ENCODE measurements around the gene C17orf58.
"Not testable (repeated sequence)": the region's sequence is repeated elsewhere in the genome, so short reads cannot be mapped to it uniquely, and the experiment has no call there.

The C17orf58 gene

DNA sequence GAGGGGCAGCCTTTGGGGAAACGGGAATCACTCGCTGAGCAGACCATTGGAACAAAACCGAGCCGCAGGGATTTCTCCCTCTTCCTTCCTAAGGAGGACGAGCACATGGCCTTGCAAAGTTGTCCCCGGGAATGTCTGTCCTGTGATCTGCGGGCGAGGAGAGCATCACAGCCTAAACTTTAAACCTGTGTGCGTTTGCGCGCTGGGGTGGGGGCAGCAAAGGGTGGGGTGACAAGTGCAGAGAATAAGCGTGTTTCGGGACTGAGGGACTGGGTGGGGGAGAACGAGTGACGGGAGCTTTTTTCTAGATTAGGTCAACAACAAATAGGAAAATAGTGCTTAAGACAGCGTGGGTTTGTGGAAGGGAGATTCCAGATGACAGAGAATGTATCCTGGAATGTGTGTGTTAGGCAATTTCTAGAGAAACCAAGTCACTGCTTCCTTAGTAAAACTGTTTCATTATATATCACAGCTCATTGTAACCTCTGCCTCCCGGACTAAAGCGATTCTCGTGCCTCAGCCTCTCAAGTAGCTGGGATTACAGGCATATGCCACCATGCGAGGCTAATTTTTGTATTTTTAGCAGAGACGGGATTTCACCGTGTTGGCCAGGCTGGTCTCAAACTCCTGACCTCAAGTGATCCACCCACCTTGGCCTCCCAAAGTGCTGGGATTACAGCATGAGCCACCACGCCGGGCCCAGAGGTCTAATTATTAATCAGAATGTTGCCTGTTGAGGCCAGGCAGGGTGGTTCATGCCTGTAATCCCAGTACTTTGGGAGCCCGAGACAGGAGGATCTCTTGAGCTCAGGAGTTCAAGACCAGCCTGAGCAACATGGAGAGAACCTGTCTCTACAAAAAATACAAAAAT is at the start of gene C17orf58:
Gene C17orf58, minus strand, starts transcription at position 169 of the 871 bp plus-strand sequence. CDS start 271 bp downstream, outside the sequence.
- not testable (repeated sequence) for DNase-seq

DNA sequence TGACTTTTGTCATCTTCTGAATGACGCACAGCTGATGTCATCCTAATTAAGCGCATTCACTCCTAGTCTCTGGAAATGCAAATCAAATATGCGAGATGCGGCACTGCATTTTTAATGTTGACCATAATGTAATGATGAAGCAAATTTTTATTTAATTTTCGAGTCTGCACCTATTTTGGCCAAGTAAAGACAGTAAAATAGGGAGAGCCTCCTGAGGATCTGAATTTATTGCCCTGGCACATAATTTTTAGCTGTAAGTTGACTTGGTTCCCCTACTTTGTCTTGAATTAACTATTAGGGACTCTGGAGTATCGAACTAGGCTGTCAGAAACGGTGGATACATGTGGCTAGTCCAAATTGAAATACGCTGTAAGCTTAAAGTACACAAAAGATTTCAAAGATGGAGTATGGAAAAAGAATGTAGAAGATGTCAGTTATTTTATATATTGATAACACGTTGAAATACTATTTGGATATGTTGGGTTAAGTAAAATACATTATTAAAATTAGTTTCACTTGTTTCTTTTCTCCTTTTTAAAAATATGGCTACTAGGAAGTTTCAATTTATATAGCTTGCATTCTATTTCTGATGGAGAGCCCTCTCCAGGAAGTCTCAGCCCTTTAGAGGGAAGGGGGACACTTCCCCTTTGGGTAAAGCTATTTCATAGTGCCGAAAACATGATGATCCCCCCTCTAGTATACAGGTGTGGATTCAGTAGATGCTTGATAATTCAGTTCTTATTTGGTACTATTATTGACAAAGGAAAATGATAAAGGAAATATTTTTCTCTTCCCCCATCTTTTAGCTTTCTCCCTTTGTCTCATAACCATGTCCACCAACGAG is 40.3 kb upstream of the C17orf58 start:
- peak; percentile 55 for DNase-seq

DNA sequence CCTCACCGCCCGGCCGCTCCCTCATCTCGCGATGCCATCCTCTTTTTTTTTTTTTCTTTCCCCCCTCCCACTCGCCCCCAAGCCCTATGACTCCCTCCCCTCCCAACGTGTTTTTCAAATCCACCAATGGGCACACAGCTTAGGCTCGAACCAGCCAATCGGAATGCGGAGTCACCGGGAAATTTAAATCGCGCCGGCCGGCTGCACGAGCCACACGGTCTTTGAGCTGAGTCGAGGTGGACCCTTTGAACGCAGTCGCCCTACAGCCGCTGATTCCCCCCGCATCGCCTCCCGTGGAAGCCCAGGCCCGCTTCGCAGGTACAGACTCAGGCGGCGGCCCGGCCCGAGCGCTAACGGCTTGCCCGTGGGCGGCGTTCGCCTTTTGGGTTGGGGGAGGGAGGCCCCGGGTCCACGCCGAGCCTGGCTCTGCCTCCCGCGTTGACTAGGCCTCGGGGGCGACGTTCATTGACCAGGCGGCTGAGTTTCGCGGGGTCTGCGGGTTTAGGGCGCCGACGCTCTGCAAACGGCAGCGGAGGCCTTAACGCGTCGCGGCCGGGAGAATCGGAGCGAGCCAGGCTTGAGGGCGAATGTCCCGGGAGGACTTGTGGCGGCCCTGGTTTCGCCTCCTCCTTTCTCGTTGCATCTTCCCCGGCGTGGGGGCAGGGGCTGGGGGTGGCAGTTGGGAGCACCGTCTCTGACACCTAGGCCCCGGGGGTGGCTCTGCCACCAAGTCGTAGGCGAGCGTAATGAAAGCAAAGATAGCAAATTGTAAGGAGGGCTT is 39.4 kb upstream of the C17orf58 start, which contains the start of gene KPNA2:
Gene KPNA2, plus strand, starts transcription at position 213 of the 781 bp plus-strand sequence. CDS start 1,398 bp downstream, outside the sequence.
- DNase-seq = peak; percentile 98

DNA sequence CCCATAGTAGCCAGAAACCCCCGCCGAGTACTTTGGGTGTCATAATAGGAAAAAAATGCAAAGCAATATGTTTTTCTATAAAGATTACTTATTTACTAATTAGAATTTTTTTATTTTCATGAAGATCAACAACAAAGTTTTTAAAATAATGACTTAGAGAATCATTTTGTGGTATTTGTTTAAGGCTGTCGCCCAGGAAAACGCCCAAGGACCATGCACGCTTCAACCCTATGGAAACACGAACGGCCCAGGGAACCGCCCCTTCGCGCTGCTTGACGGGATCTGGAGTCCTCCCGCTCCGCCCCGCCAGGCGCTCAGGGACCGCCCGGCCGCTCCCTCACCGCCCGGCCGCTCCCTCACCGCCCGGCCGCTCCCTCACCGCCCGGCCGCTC is 38.9 kb upstream of the C17orf58 start:
- DNase-seq = peak; percentile 98

DNA sequence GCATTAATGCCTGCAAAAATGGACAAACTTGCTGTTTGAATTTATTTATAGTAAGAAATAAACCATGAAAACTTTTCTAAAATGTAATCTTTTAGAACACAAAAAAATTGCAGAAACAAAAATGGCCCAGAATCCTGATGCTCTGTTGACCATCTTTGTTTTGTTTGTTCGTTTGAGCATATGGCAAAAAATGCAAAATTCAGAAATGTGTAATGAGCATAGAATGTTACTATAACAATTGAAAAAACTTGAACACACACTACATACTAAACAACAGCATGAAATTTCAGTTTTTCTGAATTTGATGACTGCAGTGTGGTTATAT is 38.1 kb upstream of the C17orf58 start:
- no peak for DNase-seq

DNA sequence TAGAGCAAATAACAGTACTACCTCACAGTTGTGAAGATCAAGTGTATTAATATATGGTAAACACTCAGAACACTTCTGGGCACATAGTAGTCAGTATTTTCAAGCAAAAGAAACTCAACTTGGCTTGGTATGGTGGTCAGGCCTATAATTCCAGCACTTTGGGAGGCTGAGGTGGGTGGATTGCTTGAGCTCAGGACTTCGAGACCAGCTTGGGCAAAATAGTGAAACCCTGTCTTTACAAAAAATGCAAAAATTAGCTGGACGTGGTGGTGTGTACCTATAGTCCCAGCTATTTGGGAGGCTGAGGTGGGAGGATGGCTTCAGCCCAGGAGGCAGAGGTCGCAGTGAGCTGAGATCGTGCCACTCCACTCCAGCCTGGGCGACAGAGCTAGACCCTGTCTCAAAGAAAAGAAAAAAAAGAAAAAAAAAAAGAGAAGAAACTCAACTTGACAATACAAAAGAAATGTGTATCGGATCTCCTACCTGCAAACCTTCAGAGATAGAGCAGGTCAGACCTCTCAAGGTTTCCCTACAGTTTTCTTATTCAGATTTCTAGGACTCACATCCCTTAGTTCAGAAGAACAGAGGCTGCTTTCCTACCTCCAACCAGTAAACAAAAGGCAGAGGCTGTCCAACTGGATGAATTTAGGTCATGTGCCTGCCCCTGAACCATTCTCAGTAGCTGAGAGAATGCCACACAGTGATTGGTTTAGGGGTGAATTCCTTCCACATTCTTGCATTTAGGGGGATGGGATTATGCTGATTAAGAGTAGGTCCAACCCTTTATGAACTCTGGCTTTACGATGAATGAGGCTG is 37.6 kb upstream of the C17orf58 start:
- DNase-seq = no peak

DNA sequence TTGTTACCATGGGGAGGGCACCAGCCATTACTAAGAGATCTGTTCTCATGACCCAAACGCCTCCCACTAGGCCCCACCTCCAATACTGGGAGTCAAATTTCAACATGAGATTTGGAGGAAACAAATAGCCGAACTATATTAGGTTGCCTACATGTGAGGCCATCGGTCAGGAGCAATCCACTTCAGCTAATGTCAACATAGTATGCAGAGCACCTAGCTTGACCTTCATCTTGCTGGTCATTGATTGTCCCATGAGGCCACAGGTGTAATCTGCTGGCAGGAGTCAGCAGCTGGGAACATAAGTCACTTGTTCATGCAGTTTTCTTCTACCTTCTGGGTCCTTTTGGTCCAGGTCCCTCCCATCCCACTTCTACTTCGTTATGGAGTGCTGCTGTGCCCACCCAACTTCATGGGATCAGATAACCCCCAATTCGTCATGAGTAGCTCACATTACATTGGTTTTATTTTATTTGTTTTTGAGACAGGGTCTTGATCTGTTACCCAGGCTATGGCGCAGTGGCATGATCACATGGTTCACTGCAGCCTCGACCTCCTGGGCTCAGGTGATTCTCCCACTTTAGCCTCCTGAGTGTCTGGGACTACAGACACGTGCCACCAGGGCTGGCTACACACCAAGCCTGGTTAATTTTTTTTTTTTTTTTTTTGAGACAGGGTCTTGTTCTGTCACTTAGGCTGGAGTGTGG is 33.4 kb upstream of the C17orf58 start:
- DNase-seq = no peak

DNA sequence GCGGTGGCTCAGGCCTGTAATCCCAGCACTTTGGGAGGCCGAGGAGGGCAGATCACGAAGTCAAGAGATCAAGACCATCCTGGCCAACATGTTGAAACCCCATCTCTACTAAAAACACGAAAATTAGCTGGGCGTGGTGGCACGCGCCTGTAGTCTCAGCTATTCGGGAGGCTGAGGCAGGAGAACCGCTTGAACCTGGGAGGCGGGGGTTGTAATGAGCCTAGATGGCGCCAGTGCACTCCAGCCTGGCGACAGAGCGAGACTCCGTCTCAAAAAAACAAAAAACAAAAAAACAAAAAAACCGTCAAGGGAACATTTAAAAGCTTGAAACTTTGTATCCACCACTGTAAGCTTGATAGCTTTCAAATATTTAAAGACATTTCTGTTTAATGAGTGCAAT is 26.3 kb upstream of the C17orf58 start:
- not testable (repeated sequence) for DNase-seq

DNA sequence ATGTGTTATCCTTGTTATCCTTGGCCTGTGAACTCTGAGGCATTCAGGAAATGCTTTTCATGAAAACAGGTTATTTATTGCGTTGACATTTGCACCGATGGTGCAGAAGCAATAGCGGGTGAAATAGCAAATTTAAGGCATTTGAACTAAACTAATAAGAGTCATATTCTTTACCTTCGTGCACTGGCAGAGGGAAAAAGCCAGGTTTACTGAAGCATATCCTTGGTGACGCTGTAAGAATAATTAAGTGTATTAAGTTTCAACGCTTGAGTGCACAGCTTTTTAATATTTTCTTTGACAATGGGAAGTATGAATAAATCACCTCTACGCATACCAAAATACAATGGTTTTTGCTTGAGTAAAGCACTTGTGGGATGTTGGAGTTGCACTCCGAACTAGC is 25.7 kb upstream of the C17orf58 start:
- no peak for DNase-seq

DNA sequence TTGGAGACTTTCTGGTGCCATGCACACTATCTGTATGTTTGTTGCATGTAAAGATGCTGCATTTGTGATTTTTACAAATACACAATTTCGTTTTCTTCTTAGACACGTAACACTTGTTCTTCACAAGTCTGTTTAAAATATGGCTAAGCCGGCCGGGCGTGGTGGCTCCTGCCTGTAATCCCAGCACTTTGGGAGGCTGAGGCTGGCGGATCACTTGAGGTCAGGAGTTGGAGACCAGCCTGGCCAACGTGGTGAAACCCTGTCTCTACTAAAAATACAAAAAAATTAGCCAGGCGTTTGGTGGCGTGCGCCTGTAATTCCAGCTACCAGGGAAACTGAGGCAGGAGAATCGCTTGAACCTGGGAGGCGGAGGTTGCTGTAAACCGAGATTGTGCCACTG is 24.5 kb upstream of the C17orf58 start:
- DNase-seq = not testable (repeated sequence)

DNA sequence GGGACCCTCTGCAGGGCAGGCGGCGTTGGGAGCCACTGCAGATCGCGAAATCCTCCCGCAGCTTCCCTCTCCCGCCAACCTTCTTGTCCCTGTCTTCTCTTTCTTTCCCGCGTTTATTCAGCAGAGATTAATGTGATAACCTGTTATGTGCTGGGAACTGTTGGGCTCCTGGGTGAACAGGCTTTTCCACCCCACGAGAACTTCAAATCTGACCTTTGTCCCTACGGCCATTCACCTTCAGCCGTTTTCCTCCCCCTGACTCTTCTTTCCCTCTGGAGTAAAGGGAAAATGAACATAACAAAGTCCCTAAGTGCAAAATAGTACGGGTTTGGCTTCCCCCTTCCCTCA is 24.1 kb upstream of the C17orf58 start:
- no peak for DNase-seq

DNA sequence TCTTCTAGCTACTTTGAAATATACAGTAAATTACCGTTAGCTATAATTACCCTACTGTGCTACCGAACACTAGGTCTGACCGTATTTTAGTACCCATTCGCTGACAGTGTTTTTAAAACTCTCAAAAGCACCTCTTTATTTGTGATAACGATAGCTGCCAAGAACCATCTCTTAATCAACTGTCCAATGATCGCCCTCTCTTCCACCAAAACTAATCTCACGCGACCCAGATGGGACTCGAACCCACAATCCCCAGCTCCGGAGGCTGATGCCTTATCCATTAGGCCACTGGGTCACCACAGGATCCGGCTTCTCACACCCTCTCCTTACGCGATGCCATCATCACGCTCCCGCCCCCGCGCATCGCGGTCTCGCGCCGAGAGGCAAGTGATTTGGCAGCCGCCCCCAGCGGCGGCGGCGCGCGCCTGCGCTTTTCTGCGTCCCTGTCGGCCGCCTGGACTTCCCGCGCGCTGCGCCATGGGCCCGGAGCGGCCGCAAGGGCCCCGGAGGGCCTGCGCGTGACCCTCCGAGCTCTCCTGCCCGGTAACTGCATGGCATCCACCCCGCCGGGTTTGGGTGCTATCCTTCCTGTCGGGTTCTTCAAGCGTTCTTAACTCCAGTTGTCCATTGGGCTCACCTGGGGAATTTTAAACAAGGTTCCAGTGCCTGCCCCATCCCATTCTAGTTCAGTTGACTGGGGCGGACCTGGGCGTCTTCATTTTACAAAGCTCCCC is 23.6 kb upstream of the C17orf58 start:
- DNase-seq = peak; percentile 71

DNA sequence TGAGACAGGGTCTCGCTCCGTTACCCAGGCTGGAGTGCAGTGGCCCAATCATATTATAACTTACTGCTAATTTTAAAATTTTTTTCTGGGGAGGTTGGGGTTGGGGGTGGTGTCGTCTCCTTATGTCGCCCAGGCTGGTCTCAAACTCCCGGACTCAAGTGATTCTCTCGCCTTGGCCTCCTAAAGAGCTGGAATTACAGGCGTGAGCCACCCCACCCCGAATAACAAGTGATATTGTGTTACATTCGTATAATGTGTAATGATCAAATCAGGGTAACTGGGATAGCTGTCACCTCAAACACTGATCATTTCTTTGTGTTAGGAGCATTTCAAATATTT is 23.0 kb upstream of the C17orf58 start:
- DNase-seq = no peak

DNA sequence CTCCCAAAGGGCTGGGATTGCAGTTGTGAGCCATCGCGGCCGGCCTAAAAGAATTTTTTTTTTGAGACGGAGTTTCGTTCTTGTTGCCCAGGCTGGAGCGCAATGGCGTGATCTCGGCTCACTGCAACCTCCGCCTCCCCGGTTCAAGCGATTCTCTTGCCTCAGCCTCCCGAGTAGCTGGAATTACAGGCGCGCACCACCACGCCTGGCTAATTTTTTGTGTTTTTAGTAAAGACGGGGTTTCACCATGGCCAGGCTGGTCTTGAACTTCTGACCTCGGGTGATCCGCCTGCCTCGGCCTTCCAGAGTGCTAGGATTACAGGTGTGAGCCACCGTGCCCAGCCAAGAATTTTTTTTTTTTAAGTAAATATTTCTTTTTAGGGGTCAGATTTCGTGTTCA is 22.2 kb upstream of the C17orf58 start:
- DNase-seq = not testable (repeated sequence)

DNA sequence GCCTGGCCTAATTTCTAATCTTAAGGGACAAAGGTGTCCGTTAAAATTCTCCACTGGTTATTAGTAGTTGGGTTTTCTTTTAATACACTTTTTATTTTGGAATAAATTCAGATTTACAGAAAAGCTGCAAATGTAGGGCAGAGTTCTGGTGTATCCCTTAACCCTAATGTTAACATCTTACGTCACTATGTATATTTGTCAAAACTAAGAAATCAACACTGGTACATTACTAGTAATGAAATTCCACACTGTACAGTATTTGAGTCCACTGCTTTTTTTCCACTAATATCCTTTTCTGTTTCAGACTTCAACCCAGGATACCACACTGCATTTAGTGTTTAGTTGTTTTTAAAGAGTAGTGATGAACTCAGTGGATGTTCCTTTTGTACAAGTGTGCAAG is 20.6 kb upstream of the C17orf58 start:
- no peak for DNase-seq

DNA sequence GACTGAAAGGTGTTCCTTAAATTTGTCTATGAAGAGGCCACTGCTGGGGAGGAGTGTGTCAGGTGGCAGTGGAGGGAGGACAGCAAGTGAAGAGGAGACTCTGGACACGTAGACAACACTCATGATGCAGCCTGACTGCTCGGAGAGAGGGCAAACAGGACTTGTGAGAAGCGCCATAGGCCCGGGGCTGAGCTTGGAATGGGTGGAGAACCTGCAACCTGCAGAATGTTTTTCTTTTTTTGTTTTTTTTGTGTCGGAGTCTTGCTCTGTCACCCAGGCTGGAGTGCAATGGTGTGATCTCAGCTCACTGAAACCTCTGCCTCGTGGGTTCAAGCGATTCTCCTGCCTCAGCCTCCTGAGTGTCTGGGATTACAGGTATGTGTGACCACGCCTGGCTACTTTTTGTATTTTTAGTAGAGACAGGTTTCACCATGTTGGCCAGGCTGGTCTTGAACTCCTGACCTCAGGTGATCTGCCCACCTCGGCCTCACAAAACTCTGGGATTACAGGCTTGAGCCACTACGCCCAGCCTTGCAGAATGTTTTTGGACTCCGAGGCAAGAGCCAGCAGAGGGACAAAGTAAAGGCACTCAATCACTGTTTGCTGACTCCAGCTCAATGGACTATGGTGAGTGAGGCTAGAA is 18.9 kb upstream of the C17orf58 start:
- DNase-seq = no peak

DNA sequence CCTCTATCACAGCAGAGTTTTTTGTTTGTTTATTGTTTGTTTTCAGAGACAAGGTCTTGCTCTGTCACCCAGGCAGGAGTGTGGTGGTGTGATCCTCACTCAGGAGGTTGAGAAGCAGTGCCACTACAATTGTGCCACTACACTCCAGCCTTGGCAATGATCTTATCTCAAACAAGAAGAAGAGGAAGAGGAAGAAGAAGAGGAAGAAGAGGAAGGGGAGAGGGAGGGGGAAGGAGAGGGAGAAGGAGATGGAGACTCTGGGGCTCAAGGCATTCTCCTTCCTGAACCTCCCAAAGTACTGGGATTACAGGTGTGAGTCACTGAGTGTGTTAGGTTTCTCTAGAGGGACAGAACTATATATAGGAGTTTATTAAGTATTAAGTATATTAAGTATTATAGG is 17.1 kb upstream of the C17orf58 start:
- no peak for DNase-seq

DNA sequence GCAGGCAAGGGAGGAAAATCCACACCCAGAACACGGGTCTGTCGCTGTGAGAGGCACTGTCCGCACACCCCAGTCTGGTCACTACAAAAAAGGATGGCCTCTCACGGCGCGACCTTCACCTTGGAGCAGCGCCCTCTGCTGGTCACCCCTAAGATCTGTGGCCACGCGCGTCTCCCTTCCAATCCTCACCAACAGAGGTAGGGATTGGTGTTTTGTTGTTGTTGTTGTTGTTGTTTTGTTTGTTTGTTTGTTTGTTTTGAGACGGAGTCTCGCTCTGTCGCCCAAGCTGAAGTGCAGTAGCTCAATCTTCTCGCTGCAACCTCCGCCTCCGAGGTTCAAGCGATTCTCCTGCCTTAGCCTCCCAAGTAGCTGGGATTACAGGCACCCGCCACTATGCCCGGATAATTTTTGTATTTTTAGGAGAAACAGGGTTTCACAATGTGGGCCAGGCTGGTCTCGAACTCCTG is 15.0 kb upstream of the C17orf58 start:
- DNase-seq = no peak

DNA sequence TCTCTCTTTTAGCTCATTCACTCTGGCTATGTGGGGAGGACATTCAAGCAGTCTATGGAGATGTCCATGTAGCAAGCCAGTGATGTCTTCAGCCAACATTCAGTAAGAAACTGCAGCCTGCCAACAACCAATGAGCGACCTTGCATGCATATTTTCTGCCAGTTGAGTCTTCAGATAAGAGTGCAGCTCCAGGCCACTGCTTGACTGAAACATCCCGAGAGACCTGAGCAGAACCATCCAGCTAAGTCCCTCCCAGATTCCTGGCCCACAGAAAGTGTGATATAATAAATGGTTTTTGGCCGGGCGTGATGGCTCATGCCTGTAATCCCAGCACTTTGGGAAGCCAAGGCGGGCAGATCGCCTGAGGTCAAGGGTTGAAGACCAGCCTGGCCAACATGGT is 10.5 kb upstream of the C17orf58 start:
- no peak for DNase-seq

DNA sequence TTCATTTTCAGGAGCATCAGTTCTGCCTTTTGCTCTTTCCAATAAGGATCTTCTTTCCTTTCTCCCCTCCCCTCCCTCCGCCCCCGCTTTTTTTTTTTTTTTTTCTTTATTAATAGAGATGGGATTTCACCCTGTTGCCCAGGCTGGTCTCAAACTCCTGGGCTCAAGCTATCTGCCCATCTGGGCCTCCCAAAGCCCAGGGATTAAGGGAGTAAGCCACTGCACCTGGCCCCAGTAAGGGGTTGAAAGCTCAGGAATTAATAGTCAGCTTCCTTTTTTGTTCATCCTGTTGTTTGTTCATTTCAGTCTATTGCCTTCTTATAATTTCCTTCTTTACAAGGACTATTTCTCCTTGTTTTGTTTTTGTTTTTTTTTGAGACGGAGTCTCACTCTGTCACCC is 7.9 kb upstream of the C17orf58 start:
- DNase-seq = no peak

Data from amniotic stem cell (primary cell).